HUES48 (cell line): ENCODE measurements around the gene PRR13.
"Not testable (repeated sequence)": the region's sequence is repeated elsewhere in the genome, so short reads cannot be mapped to it uniquely, and the experiment has no call there.

ENCODE experiments used
- H3K27ac ChIP-seq: one replicate; pipeline ENCODE4 v1.7.0; 2013; ENCODE audit warnings: low read depth, low read length, inconsistent platforms
- H3K27me3 ChIP-seq: 2 replicates; pipeline ENCODE4 v1.6.1; 2013; ENCODE audit warnings: mild to moderate bottlenecking, low read length; ENCODE audit not compliant: control insufficient read depth, insufficient read depth
- H3K36me3 ChIP-seq: 2 replicates; pipeline ENCODE4 v1.6.1; 2013; ENCODE audit warnings: low read length; ENCODE audit not compliant: control insufficient read depth, insufficient read depth
- H3K4me1 ChIP-seq: 2 replicates; pipeline ENCODE4 v1.6.1; 2013; ENCODE audit warnings: mild to moderate bottlenecking, low read length; ENCODE audit not compliant: control insufficient read depth, insufficient read depth
- H3K4me3 ChIP-seq: 2 replicates; pipeline ENCODE4 v1.5.1; 2013; ENCODE audit warnings: mild to moderate bottlenecking, low read depth, low read length
- H3K9ac ChIP-seq: 2 replicates; pipeline ENCODE4 v1.6.1; 2013; ENCODE audit warnings: mild to moderate bottlenecking, low read depth, low read length, moderate library complexity
- H3K9me3 ChIP-seq: 2 replicates; pipeline ENCODE4 v1.6.1; 2013; ENCODE audit warnings: low read length; ENCODE audit not compliant: control insufficient read depth, insufficient read depth

The PRR13 gene

GRCh38 chr12:53443955-53444354 is 2.4 kb downstream of the PRR13 start:
- Histone ChIP-seq H3K9me3 (no peaks in the 10 kb centered on the region), H3K36me3 (peaks cover 31% of the 10 kb centered on the region), H3K9ac (no peak overlapping the region), H3K4me3 (no peak overlapping the region), H3K27me3 (no peaks in the 10 kb centered on the region), H3K27ac (no peak overlapping the region), H3K4me1 (peaks cover 7% of the 10 kb centered on the region; the same call in 1 of the 2 replicates)

- H3K27me3 ChIP-seq, H3K9me3 ChIP-seq, H3K27ac ChIP-seq, H3K4me3 ChIP-seq, H3K4me1 ChIP-seq, H3K9ac ChIP-seq: not testable (repeated sequence)
- H3K36me3 ChIP-seq, result peaks cover 31% of the 10 kb centered on the region
These were observed 3.2 kb downstream of the PRR13 start for GRCh38 chr12:53444593-53445325.

GRCh38 chr12:53450936-53451335 is 9.4 kb downstream of the PRR13 start:
- no peak overlapping the region for H3K9ac ChIP-seq
- H3K36me3 ChIP-seq, result peaks cover 37% of the 10 kb centered on the region
- H3K4me3 ChIP-seq, result no peak overlapping the region

GRCh38 chr12:53451661-53452158 is 10.2 kb downstream of the PRR13 start, which contains the start of gene PCBP2:
TSS of gene PCBP2 (plus strand) at chr12:53452102. CDS start at chr12:53454801, 2,699 bp downstream.
- no peaks in the 10 kb centered on the region for H3K27me3 ChIP-seq
- H3K4me1 ChIP-seq, result peaks cover 18% of the 10 kb centered on the region
- peak within 1 kb of the TSS; percentile 100 for H3K27ac ChIP-seq
- H3K36me3 ChIP-seq, result peaks cover 40% of the 10 kb centered on the region
- no peaks in the 10 kb centered on the region for H3K9me3 ChIP-seq
- peak within 1 kb of the TSS; percentile 99 for H3K9ac ChIP-seq
- H3K4me3 ChIP-seq, result peak within 1 kb of the TSS; percentile 89

More at GRCh38 chr12:53450936-53451335, 9.4 kb downstream of the PRR13 start:
- Histone ChIP-seq H3K4me1 (peaks cover 18% of the 10 kb centered on the region), H3K9me3 (no peaks in the 10 kb centered on the region), H3K27me3 (no peaks in the 10 kb centered on the region), H3K27ac (no peak overlapping the region)

- Histone ChIP-seq H3K4me3 (peak overlapping the region; percentile 89), H3K4me1 (peaks cover 18% of the 10 kb centered on the region), H3K27ac (peak overlapping the region; percentile 100), H3K27me3 (no peaks in the 10 kb centered on the region), H3K9ac (peak overlapping the region; percentile 99), H3K36me3 (peaks cover 45% of the 10 kb centered on the region), H3K9me3 (no peaks in the 10 kb centered on the region)
These were observed 10.9 kb downstream of the PRR13 start for GRCh38 chr12:53452159-53453077.

- H3K36me3 ChIP-seq, result peaks cover 60% of the 10 kb centered on the region
- no peaks in the 10 kb centered on the region for H3K27me3 ChIP-seq
- H3K27ac ChIP-seq, result peak overlapping the region; percentile 40
- peak overlapping the region; percentile 89 for H3K4me3 ChIP-seq
- H3K4me1 ChIP-seq, result peaks cover 18% of the 10 kb centered on the region
- no peaks in the 10 kb centered on the region for H3K9me3 ChIP-seq
- peak overlapping the region; percentile 91 for H3K9ac ChIP-seq
These were observed 12.6 kb downstream of the PRR13 start for GRCh38 chr12:53453953-53454640.

- Histone ChIP-seq H3K27ac (no peak overlapping the region), H3K4me3 (peak overlapping the region; percentile 21; the same call in 1 of the 2 replicates), H3K4me1 (peaks cover 18% of the 10 kb centered on the region), H3K9ac (no peak overlapping the region), H3K27me3 (no peaks in the 10 kb centered on the region), H3K36me3 (peaks cover 66% of the 10 kb centered on the region), H3K9me3 (no peaks in the 10 kb centered on the region)
These were observed 13.2 kb downstream of the PRR13 start for GRCh38 chr12:53454707-53455106.

GRCh38 chr12:53456654-53457366 is 15.3 kb downstream of the PRR13 start:
- Histone ChIP-seq H3K36me3 (peaks cover 87% of the 10 kb centered on the region), H3K9ac (no peak overlapping the region), H3K27ac (no peak overlapping the region), H3K4me3 (no peak overlapping the region), H3K4me1 (peaks cover 15% of the 10 kb centered on the region), H3K27me3 (no peaks in the 10 kb centered on the region), H3K9me3 (no peaks in the 10 kb centered on the region)

GRCh38 chr12:53459097-53459496 is 17.6 kb downstream of the PRR13 start:
- Histone ChIP-seq H3K27ac (no peak overlapping the region), H3K9me3 (no peaks in the 10 kb centered on the region), H3K4me3 (no peak overlapping the region), H3K36me3 (peaks cover 100% of the 10 kb centered on the region), H3K27me3 (no peaks in the 10 kb centered on the region), H3K4me1 (peaks cover 26% of the 10 kb centered on the region), H3K9ac (no peak overlapping the region)

GRCh38 chr12:53461059-53461458 is 19.5 kb downstream of the PRR13 start:
- Histone ChIP-seq H3K9me3 (no peaks in the 10 kb centered on the region), H3K4me1 (peaks cover 24% of the 10 kb centered on the region), H3K4me3 (no peak overlapping the region), H3K9ac (no peak overlapping the region), H3K27me3 (no peaks in the 10 kb centered on the region), H3K27ac (no peak overlapping the region), H3K36me3 (peaks cover 99% of the 10 kb centered on the region)
